HepG2 (cell line): Measurements from ENCODE around the gene THADA. TPM values are rescaled to one million over a fixed set of nuclear protein-coding genes. Genes with fewer than 3 reads are reported as not detected.

Source experiments
- ATAC-seq: fragments of 200-7000 bp; cut with Tn5 transposase; 3 replicates; pipeline ENCODE4 v1.9.1; 2020; ENCODE audit warnings: mild to moderate bottlenecking, moderate library complexity
- BruUV-seq: library from RNA; stranded (reverse); fragments of 400-500 nt; replicated peaks from 2 replicates; lab custom pipeline; 2021; lab: Mats Ljungman, UMichigan
- CTCF ChIA-PET: fragments of 300-600 bp; formaldehyde crosslinking; extraction: SDS; loops from one replicate; lab custom pipeline; 2021; ENCODE audit warnings: low total read pairs, inconsistent platforms, low intra/inter-chr PET ratio; lab: Yijun Ruan, JAX
- POLR2A ChIA-PET: fragments of 350-600 bp; sonication (Branson Sonifier 250); formaldehyde crosslinking; loops from one replicate; lab custom pipeline; 2020; ENCODE audit warnings: antibody characterized with exemption, inconsistent platforms; lab: Yijun Ruan, JAX
- DNase-seq: peaks from one replicate; pipeline ENCODE4 v3.0.0-alpha.2; 2015; ENCODE audit warnings: low spot score
- FAIRE-seq: peaks from 3 replicates; lab custom pipeline; 2011; peaks lifted over from hg19 to GRCh38; lab: Jason Lieb, UNC
- H2AFZ ChIP-seq: one replicate; pipeline ENCODE4 v1.6.1; 2011; ENCODE audit warnings: low read length, inconsistent platforms
- H3K27ac ChIP-seq: fragments of 300-600 bp; 3 replicates; pipeline ENCODE4 v1.8.0; 2011; ENCODE audit warnings: mixed run types, mild to moderate bottlenecking, mixed read lengths, low read length, inconsistent platforms; ENCODE audit not compliant: insufficient read depth; ENCODE audit errors: extremely low read length
- H3K27me3 ChIP-seq, 2 experiments: fragments of 200-600 bp in 1 of 2; 2 replicates in 1 of 2; 3 replicates in 1 of 2; pipeline versions ENCODE4 v1.6.0 to v1.8.0; 2011; ENCODE audit warnings: low read length in 2 of 2, mild to moderate bottlenecking in 2 of 2, moderate library complexity in 2 of 2, inconsistent platforms in 1 of 2; ENCODE audit not compliant: insufficient read depth in 2 of 2, control insufficient read depth in 1 of 2
- H3K36me3 ChIP-seq, 2 experiments: fragments of 200-600 bp in 1 of 2; replicated peaks in 1 of 2; 2 replicates in 1 of 2; 3 replicates in 1 of 2; pipeline versions ENCODE4 v1.5.1 to v1.8.0; 2011; ENCODE audit warnings: low read length in 2 of 2, inconsistent platforms in 1 of 2; ENCODE audit not compliant: insufficient read depth in 2 of 2, control insufficient read depth in 1 of 2
- H3K4me1 ChIP-seq: 2 replicates; pipeline ENCODE4 v1.5.1; 2012; ENCODE audit warnings: low read length, inconsistent platforms; ENCODE audit not compliant: insufficient read depth
- H3K4me2 ChIP-seq: 2 replicates; pipeline ENCODE4 v1.6.0; 2011; ENCODE audit warnings: low read depth, low read length, inconsistent platforms
- H3K4me3 ChIP-seq, 3 experiments: fragments of 200-600 bp in 1 of 3; sonication (generic), shearing (Covaris generic) in 1 of 3; replicated peaks in 1 of 3; 2 replicates each; pipeline ENCODE4 v1.5.1; 2011 to 2016; ENCODE audit warnings: low read length in 3 of 3, inconsistent platforms in 2 of 3, low read depth in 2 of 3, mild to moderate bottlenecking in 2 of 3, control low read depth in 1 of 3, mixed read lengths in 1 of 3; ENCODE audit not compliant: insufficient read depth in 1 of 3
- H3K79me2 ChIP-seq: one replicate; pipeline ENCODE4 v1.6.1; 2011; ENCODE audit warnings: low read length, inconsistent platforms; ENCODE audit not compliant: insufficient read depth
- H3K9ac ChIP-seq: 2 replicates; pipeline ENCODE4 v1.6.0; 2011; ENCODE audit warnings: mild to moderate bottlenecking, low read depth, low read length, inconsistent platforms; ENCODE audit not compliant: insufficient read depth
- H3K9me3 ChIP-seq: 2 replicates; pipeline ENCODE4 v1.5.1; 2012; ENCODE audit warnings: mild to moderate bottlenecking, low read length
- H4K20me1 ChIP-seq: 2 replicates; pipeline ENCODE4 v1.6.0; 2011; ENCODE audit warnings: inconsistent platforms, mild to moderate bottlenecking, low read length, moderate library complexity; ENCODE audit not compliant: insufficient read depth
- ATAD3A ChIP-seq: sonication (generic); formaldehyde crosslinking; IDR thresholded peaks from 2 replicates; pipeline ENCODE4 v1.4.0; 2020; ENCODE audit warnings: missing genetic modification reagents
- MEIS1 ChIP-seq: sonication (generic); formaldehyde crosslinking; IDR thresholded peaks from 2 replicates; pipeline ENCODE4 v1.9.0; 2021; ENCODE audit warnings: mild to moderate bottlenecking, missing genetic modification reagents, moderate library complexity, borderline replicate concordance
- TOPORS ChIP-seq: sonication (generic); formaldehyde crosslinking; IDR thresholded peaks from 2 replicates; pipeline ENCODE4 v1.8.0; 2023; ENCODE audit warnings: mild to moderate bottlenecking, missing genetic modification reagents
- ZFP62 ChIP-seq: sonication (generic); formaldehyde crosslinking; IDR thresholded peaks from 2 replicates; pipeline ENCODE4 v1.4.0; 2020; ENCODE audit warnings: missing genetic modification reagents
- ZNF446 ChIP-seq: sonication (generic); formaldehyde crosslinking; IDR thresholded peaks from 2 replicates; pipeline ENCODE4 v1.5.0; 2020; ENCODE audit warnings: mild to moderate bottlenecking, missing genetic modification reagents
- ZNF660 ChIP-seq: sonication (generic); formaldehyde crosslinking; IDR thresholded peaks from 2 replicates; pipeline ENCODE4 v1.5.1; 2020; ENCODE audit warnings: mild to moderate bottlenecking, low read depth, missing genetic modification reagents, borderline replicate concordance
- ZNF747 ChIP-seq: sonication (generic); formaldehyde crosslinking; IDR thresholded peaks from 2 replicates; pipeline ENCODE4 v1.8.1; 2023; ENCODE audit warnings: missing genetic modification reagents, mild to moderate bottlenecking, borderline replicate concordance
- WGBS: methylation state at CpG from one replicate; pipeline ENCODE4 v1.1.6; 2017; ENCODE audit warnings: low lambda C conversion rate; 5-methylcytosine and 5-hydroxymethylcytosine counted together
- in situ Hi-C: cut with HindIII; loops from 2 replicates; pipeline ENCODE4 v1.10.0; 2017; ENCODE audit warnings: low pct_unique_long_range_greater_than_20kb; ENCODE audit not compliant: extremely low pct_ligation_motif_present
- intact Hi-C: fragments of 100-400 bp; cut with micrococcal nuclease; formaldehyde crosslinking; loops from one replicate; pipeline ENCODE4 v1.10.0; 2022; ENCODE audit not compliant: unreplicated experiment
- polyA plus RNA-seq, 8 experiments: library from polyadenylated mRNA; depleted of rRNA in 3 of 8; stranded (reverse) in 7 of 8; unstranded in 1 of 8; fragments of >200 nt; fragmentation: Illumina TruSeq in 4 of 8; extraction: Trizol in 4 of 8; gene quantifications; 2 replicates each; pipeline versions ENCODE4 v1.2.1 to v1.2.3, GENCODE V29; 2011 to 2016; ENCODE audit warnings: low read depth in 4 of 8, missing spikeins in 1 of 8, mixed read lengths in 1 of 8; ENCODE audit not compliant: insufficient read depth in 1 of 8
- total RNA-seq, 5 experiments: library from RNA; depleted of rRNA; stranded (reverse); fragments of >200 nt; fragmentation: Illumina TruSeq; extraction: Trizol; gene quantifications; 2 replicates each; pipeline ENCODE4 v1.2.3, GENCODE V29; 2016; ENCODE audit warnings: low read depth in 1 of 5

THADA gene
- total and polyA plus RNA-seq, 2 of the 13 experiments (the other 11 are each of a cell fraction or from before 2014, with no cell fraction given) = 12.7 to 21.7 TPM

DNA sequence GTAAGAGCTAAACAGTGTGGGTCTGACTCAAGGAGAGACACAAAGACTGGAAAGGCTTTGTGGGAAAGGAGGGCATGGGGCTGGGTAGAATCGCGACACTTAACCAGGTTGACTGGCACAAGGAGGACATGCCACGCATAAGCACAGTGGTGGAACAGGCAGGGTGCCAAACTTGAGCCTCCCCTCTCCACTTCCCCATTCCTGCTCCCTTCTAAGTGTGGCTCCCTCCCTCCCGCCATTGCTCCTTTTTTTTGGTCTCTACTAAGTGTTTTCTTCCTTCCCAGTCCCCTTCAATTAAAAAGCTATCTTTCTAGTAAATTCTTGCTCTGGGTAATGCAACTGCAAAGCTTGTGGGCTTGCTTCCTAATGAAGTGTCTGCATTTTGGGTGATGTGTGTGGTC, 329.1 kb downstream of the THADA start (continued):
- no peak for TF ChIP-seq ZNF446

DNA sequence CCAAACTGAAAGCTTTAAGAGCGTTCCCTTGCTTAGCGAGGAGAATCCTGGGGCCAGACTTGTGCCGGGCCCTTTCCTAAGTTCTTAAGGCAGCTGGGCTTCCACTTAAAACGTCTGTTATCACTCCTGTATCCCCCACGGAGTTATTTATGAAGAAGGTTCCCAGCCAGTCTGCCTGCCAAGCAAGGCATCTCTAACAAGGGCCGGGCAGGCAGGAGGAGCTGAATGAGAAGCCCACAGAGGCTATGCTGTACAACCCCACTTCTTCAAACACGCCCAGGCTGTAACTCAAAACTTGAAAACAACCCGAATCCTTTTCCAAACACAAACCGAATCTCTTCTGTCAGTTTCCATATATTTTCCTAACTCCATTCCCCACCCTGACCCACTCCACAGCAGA, 330.4 kb downstream of the THADA start:
- Histone ChIP-seq H3K4me3 (no peak overlapping the region), H3K4me2 (no peak overlapping the region), H3K9me3 (no peaks in the 10 kb centered on the region), H2AFZ (no peak overlapping the region), H3K36me3 (no peaks in the 10 kb centered on the region; a peak in 1 of 5 replicates), H4K20me1 (no peaks in the 10 kb centered on the region), H3K4me1 (peaks cover 23% of the 10 kb centered on the region), H3K79me2 (no peaks in the 10 kb centered on the region), H3K27ac (no peak overlapping the region), H3K9ac (no peak overlapping the region), H3K27me3 (no peaks in the 10 kb centered on the region)
- in situ Hi-C loops (no loop called here), intact Hi-C loops (no loop called here)
- DNase-seq (no peak), FAIRE-seq (no peak), ATAC-seq (no peak)
- no TSS peak for BruUV-seq
- CTCF ChIA-PET = no interaction called here
- TF ChIP-seq MEIS1 (CRISPR knock-in tag) (no peak), ZNF660 (no peak)
- POLR2A ChIA-PET = no interaction called here
- WGBS = 92% methylated on average over 9 of the region's 9 CpGs

DNA sequence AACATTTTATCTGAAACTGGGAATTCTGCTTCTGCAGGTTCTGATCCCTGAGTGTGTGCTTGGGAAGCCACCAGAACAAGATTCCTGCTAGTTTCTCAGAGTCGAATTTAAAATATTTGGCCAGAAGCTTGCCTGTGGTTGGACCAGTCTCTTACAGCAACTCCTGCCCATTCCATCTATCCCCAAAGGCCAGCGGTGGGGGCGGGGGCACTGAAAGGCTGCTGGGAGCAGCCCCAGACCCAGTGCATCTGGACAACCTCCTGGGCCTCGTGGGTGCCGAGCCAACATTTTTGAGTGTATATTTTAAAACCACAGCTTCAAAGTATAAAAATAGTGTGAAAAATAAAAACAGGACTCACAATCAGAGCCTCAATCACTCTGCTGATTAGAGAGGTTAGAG, 330.8 kb downstream of the THADA start:
- ChIA-PET POLR2A (no interaction called here), CTCF (no interaction called here)
- no peak for FAIRE-seq

More for the DNA sequence above, 330.8 kb downstream of the THADA start:
- ATAC-seq (no peak), DNase-seq (no peak)
- Histone ChIP-seq H3K4me3 (no peak overlapping the region), H3K9ac (no peak overlapping the region), H4K20me1 (no peaks in the 10 kb centered on the region), H3K4me2 (no peak overlapping the region), H3K9me3 (no peaks in the 10 kb centered on the region), H3K27me3 (no peaks in the 10 kb centered on the region), H2AFZ (no peak overlapping the region), H3K4me1 (peaks cover 27% of the 10 kb centered on the region), H3K36me3 (no peaks in the 10 kb centered on the region; a peak in 1 of 5 replicates), H3K27ac (no peak overlapping the region), H3K79me2 (no peaks in the 10 kb centered on the region)
- 93% methylated on average over 5 of the region's 5 CpGs for WGBS
- BruUV-seq = no TSS peak
- in situ Hi-C loops (no loop called here), intact Hi-C loops (no loop called here)
- TF ChIP-seq ZNF747 (no peak), ZFP62 (CRISPR knock-in tag) (no peak), TOPORS (CRISPR knock-in tag) (no peak), ATAD3A (CRISPR knock-in tag) (no peak)
